PC-3 (cell line): ENCODE results near the gene IPO8. TPM values are rescaled to one million over a fixed set of nuclear protein-coding genes. Genes with fewer than 3 reads are reported as not detected.

Source experiments
- ATAC-seq: fragments of 200-7000 bp; cut with Tn5 transposase; 2 replicates; pipeline ENCODE4 v1.9.1; 2020; ENCODE audit warnings: mild to moderate bottlenecking, moderate library complexity
- BruUV-seq: library from RNA; stranded (reverse); fragments of 400-500 nt; replicated peaks from 2 replicates; lab custom pipeline; 2021; lab: Mats Ljungman, UMichigan
- CTCF ChIA-PET: fragments of 300-600 bp; sonication (Branson Sonifier 250); formaldehyde crosslinking; loops from one replicate; lab custom pipeline; 2022; ENCODE audit warnings: antibody characterized with exemption; lab: Charles Lee
- POLR2A ChIA-PET: fragments of 300-600 bp; sonication (Branson Sonifier 250); formaldehyde crosslinking; loops from one replicate; lab custom pipeline; 2022; ENCODE audit warnings: antibody characterized with exemption; ENCODE audit not compliant: unreplicated experiment; lab: Charles Lee
- DNase-seq: peaks from one replicate; pipeline ENCODE4 v3.0.0-alpha.2; 2015
- H2AFZ ChIP-seq: fragments of 300-600 bp; sonication (generic); 2 replicates; pipeline ENCODE4 v1.6.0; 2016; ENCODE audit warnings: antibody characterized with exemption, low read length
- H3F3A ChIP-seq: fragments of 300-600 bp; sonication (generic); one replicate; pipeline ENCODE4 v1.6.0; 2017; ENCODE audit warnings: antibody characterized with exemption, low read length, control low read depth, mild to moderate bottlenecking; ENCODE audit not compliant: unreplicated experiment
- H3K27ac ChIP-seq: fragments of 300-600 bp; sonication (generic); 2 replicates; pipeline ENCODE4 v1.5.1; 2016; ENCODE audit warnings: mild to moderate bottlenecking, low read length
- H3K27me3 ChIP-seq: fragments of 300-600 bp; sonication (generic); 2 replicates; pipeline ENCODE4 v1.6.1; 2016; ENCODE audit warnings: low read length, mixed read lengths
- H3K36me3 ChIP-seq: fragments of 300-600 bp; sonication (generic); 2 replicates; pipeline ENCODE4 v1.6.1; 2016; ENCODE audit warnings: low read depth, mixed run types, low read length, mixed read lengths
- H3K4me1 ChIP-seq: fragments of 300-600 bp; sonication (generic); 2 replicates; pipeline ENCODE4 v1.5.1; 2016; ENCODE audit warnings: low read length; ENCODE audit not compliant: insufficient read depth
- H3K4me2 ChIP-seq: fragments of 300-600 bp; sonication (generic); 2 replicates; pipeline ENCODE4 v1.6.0; 2016; ENCODE audit warnings: low read length
- H3K4me3 ChIP-seq: fragments of 300-600 bp; sonication (generic); 2 replicates; pipeline ENCODE4 v1.5.1; 2016; ENCODE audit warnings: mild to moderate bottlenecking, low read length, mixed read lengths
- H3K79me2 ChIP-seq: fragments of 300-600 bp; sonication (generic); 2 replicates; pipeline ENCODE4 v1.6.1; 2017; ENCODE audit warnings: low read length, mixed read lengths
- H3K9ac ChIP-seq: fragments of 300-600 bp; sonication (generic); 2 replicates; pipeline ENCODE4 v1.6.0; 2016; ENCODE audit warnings: mild to moderate bottlenecking, low read length
- H3K9me2 ChIP-seq: fragments of 300-600 bp; sonication (generic); replicated peaks from 2 replicates; pipeline ENCODE4 v1.6.1; 2016; ENCODE audit warnings: mixed run types, low read length, mixed read lengths
- H3K9me3 ChIP-seq: fragments of 300-600 bp; sonication (generic); 2 replicates; pipeline ENCODE4 v1.6.1; 2016; ENCODE audit warnings: low read length, mixed read lengths
- H4K20me1 ChIP-seq: fragments of 300-600 bp; sonication (generic); 2 replicates; pipeline ENCODE4 v1.6.1; 2016; ENCODE audit warnings: low read length, mixed read lengths
- CTCF ChIP-seq: fragments of 300-600 bp; sonication (generic); conservative IDR thresholded peaks from 2 replicates; pipeline ENCODE4 v1.5.1; 2017; ENCODE audit warnings: antibody characterized with exemption, low read depth, mild to moderate bottlenecking, low read length
- EZH2 ChIP-seq: fragments of 300-600 bp; sonication (generic); IDR thresholded peaks from one replicate; pipeline ENCODE4 v1.6.1; 2017; ENCODE audit warnings: antibody characterized with exemption, mild to moderate bottlenecking, low read length; ENCODE audit not compliant: unreplicated experiment
- EZH2phosphoT487 ChIP-seq: fragments of 300-600 bp; sonication (generic); IDR thresholded peaks from 2 replicates; pipeline ENCODE4 v1.6.1; 2018; ENCODE audit warnings: mild to moderate bottlenecking, antibody characterized with exemption, low read length, borderline replicate concordance
- intact Hi-C: fragments of 100-400 bp; cut with micrococcal nuclease; formaldehyde crosslinking; loops from 2 replicates; pipeline ENCODE4 v1.9.0; 2023
- total RNA-seq: library from RNA; depleted of rRNA; stranded (reverse); fragments of >200 nt; gene quantifications from 2 replicates; pipeline ENCODE4 v1.2.3, GENCODE V29; 2014

Gene IPO8
- total RNA-seq, 1 experiment from 2014 or later: 13.3 TPM

DNA sequence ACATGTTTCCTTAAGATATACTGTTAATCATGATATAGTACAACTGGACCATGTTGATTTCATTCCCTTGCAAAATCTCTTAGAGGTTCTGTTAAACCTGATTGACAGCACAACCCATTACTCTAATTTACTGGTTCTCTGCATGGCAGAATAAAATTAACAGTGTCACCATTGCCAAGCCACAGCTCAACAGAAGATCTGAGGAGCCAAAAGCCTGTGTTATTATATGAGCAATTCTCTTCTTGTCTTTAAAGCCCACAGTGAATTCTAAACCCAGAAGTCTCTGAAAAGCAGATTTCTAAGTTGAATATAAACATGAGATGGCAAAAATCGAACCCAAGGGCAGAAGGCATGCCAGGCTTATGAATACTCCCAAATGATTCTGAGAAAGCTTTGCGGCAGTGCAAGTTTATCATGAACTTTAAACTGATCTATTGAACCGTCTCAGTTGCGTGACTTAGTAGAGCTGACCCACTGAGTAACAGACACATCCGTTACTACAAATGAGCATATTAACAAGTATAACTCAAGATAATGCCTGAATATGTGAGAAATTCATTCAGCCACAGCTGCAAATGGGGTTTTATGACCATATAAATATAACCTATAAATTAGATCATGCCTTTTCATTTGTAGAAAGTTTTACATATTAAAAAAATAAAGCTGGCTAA, 78.2 kb downstream of the IPO8 start:
- no peaks in the 10 kb centered on the region for H3K79me2 ChIP-seq
- no peaks in the 10 kb centered on the region for H3K9me3 ChIP-seq
- H3K27ac ChIP-seq: no peak overlapping the region
- H3K4me3 ChIP-seq: no peak overlapping the region
- no peak for DNase-seq
- no peaks in the 10 kb centered on the region for H4K20me1 ChIP-seq
- BruUV-seq: no TSS peak
- H3K27me3 ChIP-seq: no peaks in the 10 kb centered on the region
- peaks cover 2% of the 10 kb centered on the region; the same call in 1 of the 2 replicates for H3K4me1 ChIP-seq
- ChIA-PET CTCF (interaction anchor here (0.6 kb wide), 1 partner anchor 22 kb away, joined by 5 read pairs; no protein-coding TSS in a partner anchor), POLR2A (no interaction called here)
- no peak overlapping the region for H3K9ac ChIP-seq
- no peaks in the 10 kb centered on the region for H3F3A ChIP-seq
- no peaks in the 10 kb centered on the region for H3K9me2 ChIP-seq
- H3K36me3 ChIP-seq: no peaks in the 10 kb centered on the region
- no peak for TF ChIP-seq EZH2phosphoT487
- no peak for TF ChIP-seq EZH2
- no peak for TF ChIP-seq CTCF
- no peak overlapping the region for H2AFZ ChIP-seq
- H3K4me2 ChIP-seq: no peak overlapping the region
- intact Hi-C loops: no loop called here
- no peak for ATAC-seq

GRCh38 chr12:30614031-30614430, 81.6 kb downstream of the IPO8 start:
- Histone ChIP-seq H3K9ac (no peak overlapping the region), H3K4me1 (no peaks in the 10 kb centered on the region), H3K9me2 (no peaks in the 10 kb centered on the region), H4K20me1 (no peaks in the 10 kb centered on the region), H2AFZ (no peak overlapping the region), H3K27ac (no peak overlapping the region), H3K27me3 (no peaks in the 10 kb centered on the region), H3K79me2 (no peaks in the 10 kb centered on the region), H3K36me3 (no peaks in the 10 kb centered on the region), H3K9me3 (no peaks in the 10 kb centered on the region), H3K4me2 (no peak overlapping the region), H3F3A (no peaks in the 10 kb centered on the region), H3K4me3 (no peak overlapping the region)
- ChIA-PET CTCF (no interaction called here), POLR2A (no interaction called here)
- TF ChIP-seq CTCF: no peak
- ATAC-seq (no peak), DNase-seq (no peak)
- intact Hi-C loops: no loop called here
- no TSS peak for BruUV-seq

GRCh38 chr12:30613119-30613830, 82.4 kb downstream of the IPO8 start:
- Histone ChIP-seq H3K9me3 (no peaks in the 10 kb centered on the region), H3K36me3 (no peaks in the 10 kb centered on the region), H2AFZ (no peak overlapping the region), H3K9me2 (no peaks in the 10 kb centered on the region), H3K4me3 (no peak overlapping the region), H3F3A (no peaks in the 10 kb centered on the region), H3K9ac (no peak overlapping the region), H3K79me2 (no peaks in the 10 kb centered on the region), H4K20me1 (no peaks in the 10 kb centered on the region), H3K27me3 (no peaks in the 10 kb centered on the region), H3K4me2 (no peak overlapping the region), H3K4me1 (no peaks in the 10 kb centered on the region), H3K27ac (no peak overlapping the region)
- no TSS peak for BruUV-seq
- ChIA-PET POLR2A (interaction anchor here (0.6 kb wide), 1 partner anchor 9 kb away, joined by 3 read pairs; no protein-coding TSS in a partner anchor), CTCF (no interaction called here)
- TF ChIP-seq EZH2: no peak
- DNase-seq (no peak), ATAC-seq (no peak)
- intact Hi-C loops: no loop called here
